Astrocyte of the cerebellum (primary cell): Measurements from ENCODE around the gene PCNX2.

Source experiments
- DNase-seq: peaks from one replicate; pipeline ENCODE4 v3.0.0-alpha.2; 2011; ENCODE audit warnings: low read depth
- H3K4me3 ChIP-seq: 2 replicates; pipeline ENCODE4 v1.5.1; 2011; ENCODE audit warnings: mild to moderate bottlenecking, low read depth, low read length, moderate library complexity
- CTCF ChIP-seq: IDR thresholded peaks from 2 replicates; pipeline ENCODE4 v1.5.1; 2012; ENCODE audit warnings: low read length, low read depth, moderate library complexity, mild to moderate bottlenecking; ENCODE audit errors: missing control alignments
- in situ Hi-C: cut with HindIII; loops from 2 replicates; pipeline ENCODE4 v1.10.0; 2017; ENCODE audit warnings: low sequenced_read_pairs

PCNX2 gene

DNA sequence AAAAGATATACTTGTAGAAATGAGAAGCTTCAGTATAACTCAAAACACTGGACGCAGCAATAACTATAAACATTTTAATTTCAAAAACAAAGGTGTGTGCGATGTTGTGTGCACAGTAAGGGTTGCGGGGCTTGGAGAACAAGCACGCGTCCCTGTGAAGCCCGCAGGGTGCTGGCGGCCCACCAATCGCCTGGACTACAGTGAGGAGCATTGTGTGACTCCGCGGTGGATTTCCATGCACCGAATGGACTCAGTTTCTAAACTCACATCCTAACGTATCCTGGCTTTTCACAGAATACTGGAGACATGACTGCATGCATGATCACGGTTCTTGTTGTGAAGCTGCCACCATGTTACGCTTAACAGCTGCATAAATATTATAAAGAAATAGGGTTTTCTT, 312.1 kb downstream of the PCNX2 start:
- DNase-seq, result no peak
- in situ Hi-C loops, result no loop called here
- H3K4me3 ChIP-seq, result no peak overlapping the region
- no peak for TF ChIP-seq CTCF

DNA sequence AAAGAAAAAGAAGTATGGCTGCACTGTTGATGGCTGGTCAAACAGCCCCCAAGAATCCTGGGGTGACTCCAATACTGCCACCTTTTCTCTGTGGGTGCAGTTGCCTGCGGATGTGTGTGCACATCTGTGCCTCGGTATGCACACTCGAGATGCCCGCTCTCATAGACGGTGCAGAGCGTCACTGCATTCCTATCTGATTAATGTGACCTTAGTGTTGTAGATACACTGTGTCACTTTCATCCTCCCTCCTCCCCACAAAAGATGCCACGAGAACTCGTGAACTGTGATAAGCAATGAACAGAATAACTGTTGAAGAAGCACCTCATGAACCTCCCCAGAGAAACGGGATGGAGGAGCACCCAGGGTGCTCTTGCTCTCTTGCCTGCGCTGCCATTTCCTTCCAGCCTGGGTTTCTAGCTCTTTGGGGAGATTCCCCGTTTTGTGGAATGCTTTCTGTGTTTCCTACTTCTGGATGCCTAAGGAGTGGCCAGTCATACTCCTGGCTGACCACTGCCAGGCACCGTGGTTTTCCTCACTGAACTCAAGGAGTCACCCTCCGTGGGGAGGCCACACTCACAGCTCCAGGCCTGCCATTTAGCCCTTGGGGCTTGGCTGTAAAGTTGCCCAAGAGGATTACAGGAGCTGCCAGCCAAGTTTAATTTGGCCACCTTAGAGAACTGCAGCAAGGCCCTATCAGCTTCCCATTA, 313.1 kb downstream of the PCNX2 start:
- peak; percentile 32 for DNase-seq
- in situ Hi-C loops, result no loop called here
- no peak for TF ChIP-seq CTCF
- no peak overlapping the region for H3K4me3 ChIP-seq

DNA sequence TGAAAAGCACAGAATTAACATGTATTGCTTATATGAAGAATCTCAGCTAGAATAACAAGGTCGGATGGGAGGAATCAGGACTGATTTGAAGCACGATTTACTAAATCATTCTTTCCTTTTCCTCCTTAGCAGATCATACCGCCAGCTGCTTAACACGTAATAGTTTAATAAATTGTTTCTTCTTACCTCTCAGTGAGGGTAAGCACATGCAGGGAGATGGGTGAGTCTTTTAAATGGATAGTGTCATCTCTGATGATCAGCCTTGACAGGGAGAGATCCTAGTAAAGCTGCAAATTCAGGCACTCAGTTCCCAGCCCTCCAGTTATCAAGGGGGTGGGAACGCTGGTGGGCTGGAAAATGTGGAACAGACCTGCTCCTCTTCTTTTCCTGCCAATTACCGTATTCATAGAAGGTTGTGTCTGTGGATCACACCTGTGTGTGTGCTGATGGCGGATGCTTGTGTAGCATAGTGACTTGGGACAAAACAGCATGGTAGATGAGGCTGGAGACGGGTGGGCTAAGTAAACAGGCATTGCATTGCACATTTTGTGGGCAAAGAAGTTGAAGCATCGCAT, 314.5 kb downstream of the PCNX2 start:
- in situ Hi-C loops, result no loop called here
- no peak for TF ChIP-seq CTCF
- H3K4me3 ChIP-seq, result no peak overlapping the region
- no peak for DNase-seq

GRCh38 chr1:232980355-232980978, 315.1 kb downstream of the PCNX2 start:
- H3K4me3 ChIP-seq, result no peak overlapping the region
- TF ChIP-seq CTCF, result no peak
- no peak for DNase-seq
- in situ Hi-C loops, result no loop called here

DNA sequence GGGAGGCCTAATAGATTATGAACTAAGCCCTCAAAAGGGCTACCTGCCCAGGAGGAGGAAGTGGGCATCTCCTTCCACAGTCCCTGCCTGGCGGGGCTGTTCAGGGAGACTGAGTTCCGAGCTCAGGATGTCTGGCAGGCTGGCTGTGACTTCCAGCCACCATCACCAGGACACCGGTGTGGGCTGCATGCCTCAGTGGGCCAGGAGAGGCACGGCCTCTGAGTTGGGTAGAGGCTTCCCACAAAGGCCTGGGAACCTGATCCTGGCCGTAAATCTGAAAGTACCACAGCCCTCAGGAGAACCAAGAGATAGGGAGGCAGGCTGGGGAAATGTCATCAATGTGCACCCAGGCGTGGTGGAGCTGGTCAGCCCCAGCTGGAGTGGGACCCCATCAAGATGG, 316.0 kb downstream of the PCNX2 start:
- in situ Hi-C loops, result no loop called here
- no peak for DNase-seq
- TF ChIP-seq CTCF, result no peak
- H3K4me3 ChIP-seq, result no peak overlapping the region

DNA sequence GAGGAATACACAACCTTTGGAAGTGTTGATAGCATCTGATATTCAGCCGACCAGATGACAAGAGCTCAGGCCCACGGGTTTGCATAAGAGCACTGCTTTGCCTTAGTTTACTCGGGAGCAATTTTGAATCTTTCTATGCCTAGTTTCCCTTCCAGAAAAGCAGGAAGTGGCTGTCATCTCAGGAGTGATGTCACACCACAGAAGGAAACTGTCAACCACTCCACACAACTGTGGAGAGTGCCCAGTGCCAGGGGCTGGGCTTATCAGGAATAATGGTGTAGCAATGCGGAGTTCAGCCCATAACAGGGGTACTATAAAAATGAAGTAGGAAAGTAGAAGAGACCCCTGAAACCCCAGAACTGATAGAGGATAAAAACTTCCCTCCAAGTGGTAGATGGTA, 316.7 kb downstream of the PCNX2 start:
- TF ChIP-seq CTCF, result no peak
- DNase-seq, result no peak
- no peak overlapping the region for H3K4me3 ChIP-seq
- in situ Hi-C loops, result no loop called here
